LNCaP clone FGC (cell line): Measurements from ENCODE around the gene AKR1D1.
A peak's percentile ranks its signal among the peaks of the same experiment; 100 is the strongest.

Experiments
- DNase-seq: peaks from one replicate; pipeline ENCODE4 v3.0.0-alpha.2; 2011; ENCODE audit warnings: low read depth
- H3K4me3 ChIP-seq: 2 replicates; pipeline ENCODE4 v1.5.1; 2011; ENCODE audit warnings: mild to moderate bottlenecking, low read depth, low read length, control low read depth
- TF ChIP-seq, protein P1 (sequence below): IDR thresholded peaks from 2 replicates; pipeline ENCODE4 v1.5.1; 2012; ENCODE audit warnings: mild to moderate bottlenecking; ENCODE audit not compliant: control insufficient read depth, insufficient read depth; ENCODE audit errors: extremely low read depth

The AKR1D1 gene

GRCh38 chr7:138151731-138152577 is 75.7 kb downstream of the AKR1D1 start:
- TF ChIP-seq, protein P1, sequence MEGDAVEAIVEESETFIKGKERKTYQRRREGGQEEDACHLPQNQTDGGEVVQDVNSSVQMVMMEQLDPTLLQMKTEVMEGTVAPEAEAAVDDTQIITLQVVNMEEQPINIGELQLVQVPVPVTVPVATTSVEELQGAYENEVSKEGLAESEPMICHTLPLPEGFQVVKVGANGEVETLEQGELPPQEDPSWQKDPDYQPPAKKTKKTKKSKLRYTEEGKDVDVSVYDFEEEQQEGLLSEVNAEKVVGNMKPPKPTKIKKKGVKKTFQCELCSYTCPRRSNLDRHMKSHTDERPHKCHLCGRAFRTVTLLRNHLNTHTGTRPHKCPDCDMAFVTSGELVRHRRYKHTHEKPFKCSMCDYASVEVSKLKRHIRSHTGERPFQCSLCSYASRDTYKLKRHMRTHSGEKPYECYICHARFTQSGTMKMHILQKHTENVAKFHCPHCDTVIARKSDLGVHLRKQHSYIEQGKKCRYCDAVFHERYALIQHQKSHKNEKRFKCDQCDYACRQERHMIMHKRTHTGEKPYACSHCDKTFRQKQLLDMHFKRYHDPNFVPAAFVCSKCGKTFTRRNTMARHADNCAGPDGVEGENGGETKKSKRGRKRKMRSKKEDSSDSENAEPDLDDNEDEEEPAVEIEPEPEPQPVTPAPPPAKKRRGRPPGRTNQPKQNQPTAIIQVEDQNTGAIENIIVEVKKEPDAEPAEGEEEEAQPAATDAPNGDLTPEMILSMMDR = no peak
- no peak overlapping the region for H3K4me3 ChIP-seq
- no peak for DNase-seq

DNA sequence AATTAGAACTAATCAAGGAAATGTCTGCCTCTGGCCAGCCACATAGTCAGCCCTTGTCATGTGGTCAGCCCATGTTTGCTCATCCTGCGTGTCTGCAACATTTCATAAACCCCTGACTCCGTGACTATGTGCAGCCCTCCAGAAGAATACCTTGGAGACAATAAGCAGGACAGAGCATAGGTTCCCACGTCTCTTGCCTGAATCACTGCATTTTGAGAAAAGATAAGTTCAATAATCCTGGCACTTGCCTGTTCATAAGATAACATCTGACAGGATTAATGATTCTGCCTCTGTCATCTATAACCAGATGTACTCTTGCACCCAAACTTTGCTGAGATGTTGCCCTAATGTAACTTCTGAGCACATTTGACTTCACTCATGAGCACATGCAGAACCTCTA is 78.4 kb downstream of the AKR1D1 start:
- TF ChIP-seq, protein P1 = no peak
- no peak for DNase-seq

GRCh38 chr7:138157702-138158101 is 81.4 kb downstream of the AKR1D1 start:
- no peak overlapping the region for H3K4me3 ChIP-seq
- DNase-seq = no peak
- TF ChIP-seq, protein P1 = no peak

More for the DNA sequence above, 78.4 kb downstream of the AKR1D1 start:
- H3K4me3 ChIP-seq = no peak overlapping the region

DNA sequence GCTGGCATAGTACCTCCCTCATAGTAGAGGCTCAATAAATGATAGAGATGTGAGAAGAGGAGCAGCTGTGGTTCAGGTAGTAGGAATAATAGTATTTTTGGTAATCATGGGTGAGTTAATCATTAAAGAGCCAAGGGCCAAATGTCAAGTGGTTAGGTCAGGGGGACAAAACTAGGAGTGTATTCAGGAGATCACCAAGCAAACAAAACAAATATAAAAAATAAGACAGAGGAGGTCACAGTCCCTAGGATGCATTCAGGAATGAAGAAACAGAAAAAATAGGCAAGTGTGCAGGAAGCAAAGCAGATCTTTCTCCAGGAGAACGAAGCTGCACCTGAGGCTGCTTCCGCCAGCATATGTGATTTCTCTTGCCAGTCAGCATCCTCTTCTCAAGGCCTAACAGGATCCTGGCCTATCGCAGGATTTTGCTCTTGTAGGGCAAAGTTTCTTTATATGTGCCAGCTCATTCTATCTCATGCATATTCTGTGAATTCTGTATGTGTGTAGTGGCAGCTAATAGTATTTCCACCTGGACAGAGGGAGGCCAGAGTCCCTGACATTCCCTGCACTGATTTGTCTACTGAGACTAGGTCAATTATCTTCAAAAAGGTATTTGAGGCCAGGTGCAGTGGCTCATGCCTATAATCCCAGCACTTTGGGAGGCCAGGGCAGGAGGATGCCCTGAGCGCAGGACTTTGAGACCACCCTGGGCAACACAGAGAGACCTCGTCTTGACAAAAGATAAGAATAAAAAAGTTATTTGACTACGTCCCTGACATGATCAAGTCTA is 82.7 kb downstream of the AKR1D1 start:
- TF ChIP-seq, protein P1 = no peak
- DNase-seq = no peak
- H3K4me3 ChIP-seq = no peak overlapping the region

DNA sequence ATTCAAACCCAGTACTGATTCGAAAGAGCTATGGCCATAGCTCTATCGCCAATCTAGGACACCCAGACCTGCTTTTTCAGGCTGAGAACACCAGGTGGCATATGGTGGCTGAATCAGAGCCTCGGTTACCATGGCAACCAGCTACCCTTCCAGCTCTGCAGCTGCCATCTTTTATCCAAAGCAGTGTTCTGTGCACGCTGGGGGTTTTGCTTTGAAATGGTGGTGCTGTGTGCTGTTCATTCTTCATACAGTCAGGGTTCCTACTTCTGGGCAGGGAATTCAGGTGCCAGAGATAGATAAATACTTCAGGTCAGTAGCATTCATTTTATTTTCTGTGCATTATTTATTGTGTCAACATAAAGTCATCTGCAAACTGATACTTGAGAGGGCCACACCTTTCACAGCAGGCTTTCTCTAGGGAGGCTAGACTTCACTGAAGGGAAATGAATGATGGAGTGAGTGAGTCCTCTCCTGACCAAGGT is 85.4 kb downstream of the AKR1D1 start:
- DNase-seq = peak; percentile 80
- no peak overlapping the region for H3K4me3 ChIP-seq
- TF ChIP-seq, protein P1 = peak; percentile 93

DNA sequence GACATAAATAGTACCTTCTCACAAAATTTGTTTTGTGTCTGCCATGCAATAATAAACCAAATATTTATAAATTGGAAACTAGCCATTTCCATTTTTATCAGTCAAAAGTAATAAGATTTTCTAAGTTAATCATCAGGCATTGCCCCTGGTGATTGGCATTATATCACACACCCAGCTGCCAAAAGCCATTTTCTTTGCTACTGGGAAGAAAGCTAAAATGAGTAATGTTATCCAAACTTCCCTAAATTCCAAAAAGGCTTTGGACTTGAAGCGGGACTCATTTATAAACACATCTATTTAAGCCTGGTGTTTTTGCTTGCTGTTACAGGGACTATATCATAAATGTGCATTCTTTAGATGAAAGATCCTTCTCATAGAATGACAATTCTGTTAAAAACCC is 86.0 kb downstream of the AKR1D1 start:
- TF ChIP-seq, protein P1 = no peak
- no peak for DNase-seq
- no peak overlapping the region for H3K4me3 ChIP-seq
